Colon (tissue), 2 donors: ENCODE results near the gene AGRP.

Experiments used
- FAIRE-seq: peaks from 2 replicates; lab custom pipeline; 2012; peaks lifted over from hg19 to GRCh38; lab: Jason Lieb, UNC
- donor health status: control.
- donor health status: control.

The AGRP gene

GRCh38 chr16:67445441-67445912 lies 37.9 kb downstream of the AGRP start:
- FAIRE-seq, result no peak

GRCh38 chr16:67445126-67445426 lies 38.3 kb downstream of the AGRP start:
- no peak for FAIRE-seq

GRCh38 chr16:67444259-67445125 lies 38.9 kb downstream of the AGRP start:
- FAIRE-seq, result no peak

- no peak for FAIRE-seq
Measured at GRCh38 chr16:67443265-67443664, 40.1 kb downstream of the AGRP start.

GRCh38 chr16:67442581-67443255 lies 40.6 kb downstream of the AGRP start:
- FAIRE-seq, result no peak

- no peak for FAIRE-seq
Measured at GRCh38 chr16:67441907-67442306, 41.4 kb downstream of the AGRP start.

GRCh38 chr16:67441271-67441753 lies 42.0 kb downstream of the AGRP start:
- no peak for FAIRE-seq

GRCh38 chr16:67438824-67439393 lies 44.4 kb downstream of the AGRP start:
- FAIRE-seq, result no peak

- no peak for FAIRE-seq
Measured at GRCh38 chr16:67438098-67438791, 45.1 kb downstream of the AGRP start.

GRCh38 chr16:67437513-67437912 lies 45.8 kb downstream of the AGRP start:
- FAIRE-seq, result no peak

GRCh38 chr16:67436640-67437193 lies 46.6 kb downstream of the AGRP start:
- no peak for FAIRE-seq

GRCh38 chr16:67435758-67436164 lies 47.6 kb downstream of the AGRP start:
- FAIRE-seq, result no peak

- no peak for FAIRE-seq
Measured at GRCh38 chr16:67433131-67433719, 50.1 kb downstream of the AGRP start.
